HCT116 (cell line): ENCODE results near the gene FMO5. TPM values are rescaled to one million over a fixed set of nuclear protein-coding genes. Genes with fewer than 3 reads are reported as not detected.
A peak's percentile ranks its signal among the peaks of the same experiment; 100 is the strongest.

Experiments
- ATAC-seq: fragments of 200-7000 bp; cut with Tn5 transposase; 2 replicates; pipeline ENCODE4 v1.9.1; 2020; ENCODE audit warnings: mild to moderate bottlenecking, moderate library complexity
- BruUV-seq: library from RNA; stranded (reverse); fragments of 400-500 nt; replicated peaks from 2 replicates; lab custom pipeline; 2021; lab: Mats Ljungman, UMichigan
- CTCF ChIA-PET: fragments of 300-600 bp; sonication (Branson Sonifier 250); formaldehyde crosslinking; loops from one replicate; lab custom pipeline; 2021; ENCODE audit warnings: antibody characterized with exemption; lab: Charles Lee
- POLR2A ChIA-PET: fragments of 300-600, 350-600 bp; sonication (Branson Sonifier 250); formaldehyde crosslinking; loops from one replicate; lab custom pipeline; 2021; ENCODE audit warnings: antibody characterized with exemption; lab: Charles Lee
- RAD21 ChIA-PET, 2 experiments: fragments of 300-600 bp; sonication (Branson Sonifier 250); formaldehyde crosslinking; loops; one replicate each; lab custom pipeline; 2023; ENCODE audit warnings: low total read pairs in 2 of 2; ENCODE audit not compliant: uncharacterized antibody in 2 of 2, unreplicated experiment in 2 of 2, low non-redundant PET in 1 of 2; lab: Charles Lee
- DNase-seq: peaks from one replicate; pipeline ENCODE4 v3.0.0-alpha.2; 2010; ENCODE audit warnings: low read depth, low spot score
- H2AFZ ChIP-seq: fragments of 200-600 bp; shearing (Covaris generic), sonication (generic); 2 replicates; pipeline ENCODE4 v1.6.1; 2017; ENCODE audit warnings: low read depth, mixed run types, mixed read lengths, antibody characterized with exemption, low read length; ENCODE audit not compliant: poor library complexity, severe bottlenecking
- H3K27ac ChIP-seq: 2 replicates; pipeline ENCODE4 v1.5.1; 2012; ENCODE audit warnings: low read depth, low read length
- H3K27me3 ChIP-seq: fragments of 200-600 bp; sonication (generic); 2 replicates; pipeline ENCODE4 v1.6.1; 2016; ENCODE audit warnings: mixed run types, low read length, mixed read lengths; ENCODE audit not compliant: insufficient read depth
- H3K36me3 ChIP-seq, 2 experiments: fragments of 200-500 bp in 1 of 2; fragments of 200-600 bp in 1 of 2; sonication (Bioruptor generic) in 1 of 2; sonication (generic) in 1 of 2; 2 replicates each; pipeline versions ENCODE4 v1.5.1 to v1.6.1; 2014 to 2016; ENCODE audit warnings: low read length in 2 of 2, inconsistent platforms in 1 of 2, mixed read lengths in 1 of 2, mixed run types in 1 of 2; ENCODE audit not compliant: insufficient read depth in 2 of 2, control insufficient read depth in 1 of 2
- H3K4me1 ChIP-seq, 2 experiments: fragments of 200-600 bp in 1 of 2; sonication (generic) in 1 of 2; 2 replicates each; pipeline versions ENCODE4 v1.5.1 to v1.6.1; 2012 to 2017; ENCODE audit warnings: low read length in 2 of 2, inconsistent platforms in 1 of 2, mild to moderate bottlenecking in 1 of 2, mixed read lengths in 1 of 2, mixed run types in 1 of 2, moderate library complexity in 1 of 2; ENCODE audit not compliant: insufficient read depth in 2 of 2, control insufficient read depth in 1 of 2
- H3K4me2 ChIP-seq: fragments of 200-600 bp; sonication (generic); 2 replicates; pipeline ENCODE4 v1.6.1; 2017; ENCODE audit warnings: mixed run types, low read length, mixed read lengths
- H3K4me3 ChIP-seq, 2 experiments: fragments of 200-600 bp in 1 of 2; sonication (generic) in 1 of 2; replicated peaks in 1 of 2; 2 replicates each; pipeline ENCODE4 v1.5.1; 2011 to 2016; ENCODE audit warnings: low read length in 2 of 2, control low read depth in 1 of 2, low read depth in 1 of 2, mild to moderate bottlenecking in 1 of 2, mixed read lengths in 1 of 2, mixed run types in 1 of 2
- H3K79me2 ChIP-seq: fragments of 200-600 bp; sonication (generic); 2 replicates; pipeline ENCODE4 v1.6.1; 2017; ENCODE audit warnings: mild to moderate bottlenecking, mixed run types, low read length, moderate library complexity, mixed read lengths; ENCODE audit not compliant: insufficient read depth
- H3K9ac ChIP-seq: fragments of 200-600 bp; sonication (generic); 2 replicates; pipeline ENCODE4 v1.6.1; 2016; ENCODE audit warnings: low read length, mixed read lengths
- H3K9me2 ChIP-seq: fragments of 200-600 bp; sonication (generic), shearing (Covaris generic); 2 replicates; pipeline ENCODE4 v1.6.1; 2017; ENCODE audit warnings: mixed run types, mild to moderate bottlenecking, moderate library complexity; ENCODE audit not compliant: insufficient read depth
- H3K9me3 ChIP-seq, 2 experiments: fragments of 200-500 bp in 1 of 2; fragments of 200-600 bp in 1 of 2; sonication (Bioruptor generic) in 1 of 2; sonication (generic) in 1 of 2; 2 replicates each; pipeline ENCODE4 v1.6.1; 2014 to 2017; ENCODE audit warnings: low read length in 2 of 2, mixed read lengths in 2 of 2, inconsistent platforms in 1 of 2, low read depth in 1 of 2, mild to moderate bottlenecking in 1 of 2, mixed run types in 1 of 2, moderate library complexity in 1 of 2; ENCODE audit not compliant: control insufficient read depth in 1 of 2, insufficient read depth in 1 of 2
- H4K20me1 ChIP-seq: fragments of 200-600 bp; sonication (generic), shearing (Covaris generic); 2 replicates; pipeline ENCODE4 v1.6.1; 2017; ENCODE audit warnings: mixed run types, mild to moderate bottlenecking, moderate library complexity; ENCODE audit not compliant: insufficient read depth
- CBX3 ChIP-seq: IDR thresholded peaks from 2 replicates; pipeline ENCODE4 v1.6.1; 2012; ENCODE audit warnings: low read depth
- CEBPB ChIP-seq: IDR thresholded peaks from 2 replicates; pipeline ENCODE4 v1.6.1; 2012; ENCODE audit warnings: low read depth
- EZH2 ChIP-seq: fragments of 200-600 bp; sonication (generic); IDR thresholded peaks from 2 replicates; pipeline ENCODE4 v1.6.1; 2017; ENCODE audit warnings: antibody characterized with exemption, mixed run types
- EZH2phosphoT487 ChIP-seq: fragments of 200-600 bp; IDR thresholded peaks from 2 replicates; pipeline ENCODE4 v1.6.1; 2018; ENCODE audit warnings: antibody characterized with exemption, borderline replicate concordance
- FOSL1 ChIP-seq: IDR thresholded peaks from 2 replicates; pipeline ENCODE4 v1.6.1; 2012; ENCODE audit warnings: low read depth
- JUND ChIP-seq: IDR thresholded peaks from 2 replicates; pipeline ENCODE4 v1.6.1; 2012
- POLR2A ChIP-seq: IDR thresholded peaks from 2 replicates; pipeline ENCODE4 v1.7.0; 2011; ENCODE audit warnings: borderline replicate concordance; ENCODE audit not compliant: insufficient read depth, insufficient read length; ENCODE audit errors: extremely low read depth
- POLR2AphosphoS5 ChIP-seq: IDR thresholded peaks from 2 replicates; pipeline ENCODE4 v1.6.1; 2011; ENCODE audit warnings: mild to moderate bottlenecking, low read depth, low read length, moderate library complexity
- RAD21 ChIP-seq: IDR thresholded peaks from 2 replicates; pipeline ENCODE4 v1.6.1; 2012; ENCODE audit warnings: low read depth, mild to moderate bottlenecking
- SIN3A ChIP-seq: IDR thresholded peaks from 2 replicates; pipeline ENCODE4 v1.6.1; 2012; ENCODE audit warnings: low read depth
- SP1 ChIP-seq: IDR thresholded peaks from 2 replicates; pipeline ENCODE4 v1.6.1; 2012; ENCODE audit warnings: low read depth
- SRF ChIP-seq: IDR thresholded peaks from 2 replicates; pipeline ENCODE4 v1.6.1; 2012; ENCODE audit warnings: low read depth
- TCF7L2 ChIP-seq: IDR thresholded peaks from 2 replicates; pipeline ENCODE4 v1.7.0; 2011; ENCODE audit warnings: borderline replicate concordance, inconsistent platforms; ENCODE audit not compliant: insufficient read depth, insufficient read length; ENCODE audit errors: extremely low read depth
- YY1 ChIP-seq: IDR thresholded peaks from 2 replicates; pipeline ENCODE4 v1.6.1; 2011; ENCODE audit warnings: low read length, low read depth, moderate library complexity, mild to moderate bottlenecking; ENCODE audit not compliant: insufficient replicate concordance; ENCODE audit errors: extremely low read depth
- ZFX ChIP-seq: fragments of 450-650 bp; IDR thresholded peaks from 2 replicates; pipeline ENCODE4 v1.6.1; 2017
- intact Hi-C: fragments of 100-400 bp; cut with micrococcal nuclease; formaldehyde crosslinking; loops from 2 replicates; pipeline ENCODE4 v1.10.0; 2022
- total RNA-seq: library from RNA; stranded (reverse); gene quantifications from one replicate; pipeline ENCODE4 v1.2.1, GENCODE V29; 2021; ENCODE audit not compliant: unreplicated experiment
- TF ChIP-seq, protein P1 (sequence below): IDR thresholded peaks from 2 replicates; pipeline ENCODE4 v1.6.1; 2012
- TF ChIP-seq, protein P2 (sequence below): IDR thresholded peaks from 2 replicates; pipeline ENCODE4 v1.6.1; 2012; ENCODE audit warnings: low read depth
- TF ChIP-seq, protein P3 (sequence below): IDR thresholded peaks from 2 replicates; pipeline ENCODE4 v1.6.1; 2011; ENCODE audit warnings: mild to moderate bottlenecking, low read length, moderate library complexity; ENCODE audit not compliant: insufficient replicate concordance; ENCODE audit errors: extremely low read depth
- TF ChIP-seq, protein P4 (sequence below), 3 experiments: fragments of 200-600 bp in 1 of 3; sonication (generic) in 1 of 3; IDR thresholded peaks in 2 of 3; conservative IDR thresholded peaks in 1 of 3; 2 replicates each; pipeline ENCODE4 v1.5.1; 2012 to 2017; ENCODE audit warnings: low read depth in 2 of 3, low read length in 2 of 3, antibody characterized with exemption in 1 of 3, borderline replicate concordance in 1 of 3, control low read depth in 1 of 3, mild to moderate bottlenecking in 1 of 3, mixed read lengths in 1 of 3, mixed run types in 1 of 3, moderate library complexity in 1 of 3; ENCODE audit not compliant: insufficient read depth in 1 of 3

FMO5 gene
- total RNA-seq, 1 experiment from 2014 or later, result 0.27 TPM

DNA sequence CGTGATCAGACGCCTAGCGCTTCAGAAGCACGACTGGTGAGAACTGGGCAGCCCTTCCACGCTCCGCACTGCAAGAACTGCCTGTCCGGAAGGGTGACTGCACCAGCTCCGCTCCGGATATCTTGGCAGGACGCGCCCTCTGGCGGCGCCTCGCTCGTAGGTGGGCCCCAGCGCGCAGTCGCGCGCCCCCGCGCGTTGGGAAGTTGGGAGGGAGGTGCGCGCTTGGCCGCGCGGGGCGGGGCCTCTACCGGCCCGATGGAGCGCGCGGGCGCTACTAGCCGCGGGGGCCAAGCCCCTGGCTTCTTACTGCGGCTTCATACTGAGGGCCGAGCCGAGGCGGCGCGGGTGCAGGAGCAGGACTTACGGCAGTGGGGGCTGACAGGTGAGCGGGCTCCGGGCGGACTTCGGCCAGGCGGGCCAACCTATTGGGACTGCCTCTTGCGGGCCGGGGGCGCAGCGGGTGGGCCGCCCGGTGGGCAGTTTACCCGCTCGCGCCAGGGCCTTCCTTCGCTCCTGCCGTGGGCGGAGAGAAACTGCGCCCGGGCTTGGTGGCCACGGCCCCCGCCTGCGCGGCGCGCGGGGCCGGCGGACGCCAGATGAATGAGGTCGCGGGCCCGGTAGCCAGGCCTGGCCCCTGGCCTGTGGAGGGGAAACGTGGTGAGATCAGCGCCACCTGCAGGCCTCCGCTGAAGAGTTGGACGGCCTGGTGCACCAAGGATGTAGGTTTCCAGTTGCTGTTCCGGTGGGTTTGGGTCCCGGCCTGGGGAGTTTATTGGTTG, 17.5 kb upstream of the FMO5 start, which contains the start of gene CHD1L:
CHD1L (plus strand) TSS at position 236 of the 779 bp plus-strand sequence; CDS start at position 256, 20 bp downstream.
- no peaks in the 10 kb centered on the region for H3K27me3 ChIP-seq
- peaks cover 47% of the 10 kb centered on the region for H3K79me2 ChIP-seq
- intact Hi-C loops, result loop anchor here (1.0 kb wide), 1 partner anchor 70 kb away; the partner anchor contains the start of gene PRKAB2
- no peaks in the 10 kb centered on the region for H3K36me3 ChIP-seq
- H3K9ac ChIP-seq, result peak within 1 kb of the TSS; percentile 87
- ChIA-PET RAD21 (no interaction called here), CTCF (interaction anchor here (0.6 to 1.9 kb wide), 10 partner anchors 11 to 201 kb away, joined by 3 to 16 read pairs (median 4); no protein-coding TSS in a partner anchor), POLR2A (interaction anchor here (0.8 to 1.0 kb wide), 2 partner anchors 69 to 76 kb away, joined by 3 to 4 read pairs; no protein-coding TSS in a partner anchor)
- ATAC-seq (peak; percentile 91), DNase-seq (peak; percentile 90)
- H3K27ac ChIP-seq, result peak within 1 kb of the TSS; percentile 97
- BruUV-seq, result no TSS peak
- no peaks in the 10 kb centered on the region for H3K9me3 ChIP-seq
- H3K9me2 ChIP-seq, result no peaks in the 10 kb centered on the region
- peak within 1 kb of the TSS; percentile 93 for H2AFZ ChIP-seq
- peak within 1 kb of the TSS; percentile 90 for H3K4me2 ChIP-seq
- H3K4me3 ChIP-seq, result peak within 1 kb of the TSS; percentile 73 to 88
- H4K20me1 ChIP-seq, result peaks cover 11% of the 10 kb centered on the region; the same call in 1 of the 2 replicates
- H3K4me1 ChIP-seq, result peaks cover 8 to 35% of the 10 kb centered on the region in 2 experiments; a peak in 3 of 4 replicates
- TF ChIP-seq TCF7L2, result peak; percentile 28
- TF ChIP-seq, protein P1, sequence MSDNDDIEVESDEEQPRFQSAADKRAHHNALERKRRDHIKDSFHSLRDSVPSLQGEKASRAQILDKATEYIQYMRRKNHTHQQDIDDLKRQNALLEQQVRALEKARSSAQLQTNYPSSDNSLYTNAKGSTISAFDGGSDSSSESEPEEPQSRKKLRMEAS, result peak; percentile 78
- no peak for TF ChIP-seq EZH2
- TF ChIP-seq, protein P2, sequence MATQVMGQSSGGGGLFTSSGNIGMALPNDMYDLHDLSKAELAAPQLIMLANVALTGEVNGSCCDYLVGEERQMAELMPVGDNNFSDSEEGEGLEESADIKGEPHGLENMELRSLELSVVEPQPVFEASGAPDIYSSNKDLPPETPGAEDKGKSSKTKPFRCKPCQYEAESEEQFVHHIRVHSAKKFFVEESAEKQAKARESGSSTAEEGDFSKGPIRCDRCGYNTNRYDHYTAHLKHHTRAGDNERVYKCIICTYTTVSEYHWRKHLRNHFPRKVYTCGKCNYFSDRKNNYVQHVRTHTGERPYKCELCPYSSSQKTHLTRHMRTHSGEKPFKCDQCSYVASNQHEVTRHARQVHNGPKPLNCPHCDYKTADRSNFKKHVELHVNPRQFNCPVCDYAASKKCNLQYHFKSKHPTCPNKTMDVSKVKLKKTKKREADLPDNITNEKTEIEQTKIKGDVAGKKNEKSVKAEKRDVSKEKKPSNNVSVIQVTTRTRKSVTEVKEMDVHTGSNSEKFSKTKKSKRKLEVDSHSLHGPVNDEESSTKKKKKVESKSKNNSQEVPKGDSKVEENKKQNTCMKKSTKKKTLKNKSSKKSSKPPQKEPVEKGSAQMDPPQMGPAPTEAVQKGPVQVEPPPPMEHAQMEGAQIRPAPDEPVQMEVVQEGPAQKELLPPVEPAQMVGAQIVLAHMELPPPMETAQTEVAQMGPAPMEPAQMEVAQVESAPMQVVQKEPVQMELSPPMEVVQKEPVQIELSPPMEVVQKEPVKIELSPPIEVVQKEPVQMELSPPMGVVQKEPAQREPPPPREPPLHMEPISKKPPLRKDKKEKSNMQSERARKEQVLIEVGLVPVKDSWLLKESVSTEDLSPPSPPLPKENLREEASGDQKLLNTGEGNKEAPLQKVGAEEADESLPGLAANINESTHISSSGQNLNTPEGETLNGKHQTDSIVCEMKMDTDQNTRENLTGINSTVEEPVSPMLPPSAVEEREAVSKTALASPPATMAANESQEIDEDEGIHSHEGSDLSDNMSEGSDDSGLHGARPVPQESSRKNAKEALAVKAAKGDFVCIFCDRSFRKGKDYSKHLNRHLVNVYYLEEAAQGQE, result no peak
- TF ChIP-seq POLR2AphosphoS5, result peak; percentile 85; the same call in 1 of the 2 replicates
- no peak; the same call in 1 of the 2 replicates for TF ChIP-seq SP1
- no peak for TF ChIP-seq SRF
- no peak for TF ChIP-seq JUND
- peak; percentile 70 for TF ChIP-seq YY1
- TF ChIP-seq CEBPB, result no peak
- TF ChIP-seq FOSL1, result no peak
- TF ChIP-seq ZFX, result peak; percentile 99
- no peak for TF ChIP-seq EZH2phosphoT487
- peak; percentile 56 for TF ChIP-seq SIN3A
- TF ChIP-seq RAD21, result peak; percentile 97
- peak; percentile 59; the same call in 1 of the 2 replicates for TF ChIP-seq CBX3
- TF ChIP-seq POLR2A, result peak; percentile 77
- TF ChIP-seq, protein P3, sequence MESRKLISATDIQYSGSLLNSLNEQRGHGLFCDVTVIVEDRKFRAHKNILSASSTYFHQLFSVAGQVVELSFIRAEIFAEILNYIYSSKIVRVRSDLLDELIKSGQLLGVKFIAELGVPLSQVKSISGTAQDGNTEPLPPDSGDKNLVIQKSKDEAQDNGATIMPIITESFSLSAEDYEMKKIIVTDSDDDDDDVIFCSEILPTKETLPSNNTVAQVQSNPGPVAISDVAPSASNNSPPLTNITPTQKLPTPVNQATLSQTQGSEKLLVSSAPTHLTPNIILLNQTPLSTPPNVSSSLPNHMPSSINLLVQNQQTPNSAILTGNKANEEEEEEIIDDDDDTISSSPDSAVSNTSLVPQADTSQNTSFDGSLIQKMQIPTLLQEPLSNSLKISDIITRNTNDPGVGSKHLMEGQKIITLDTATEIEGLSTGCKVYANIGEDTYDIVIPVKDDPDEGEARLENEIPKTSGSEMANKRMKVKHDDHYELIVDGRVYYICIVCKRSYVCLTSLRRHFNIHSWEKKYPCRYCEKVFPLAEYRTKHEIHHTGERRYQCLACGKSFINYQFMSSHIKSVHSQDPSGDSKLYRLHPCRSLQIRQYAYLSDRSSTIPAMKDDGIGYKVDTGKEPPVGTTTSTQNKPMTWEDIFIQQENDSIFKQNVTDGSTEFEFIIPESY, result no peak
- TF ChIP-seq, protein P4, sequence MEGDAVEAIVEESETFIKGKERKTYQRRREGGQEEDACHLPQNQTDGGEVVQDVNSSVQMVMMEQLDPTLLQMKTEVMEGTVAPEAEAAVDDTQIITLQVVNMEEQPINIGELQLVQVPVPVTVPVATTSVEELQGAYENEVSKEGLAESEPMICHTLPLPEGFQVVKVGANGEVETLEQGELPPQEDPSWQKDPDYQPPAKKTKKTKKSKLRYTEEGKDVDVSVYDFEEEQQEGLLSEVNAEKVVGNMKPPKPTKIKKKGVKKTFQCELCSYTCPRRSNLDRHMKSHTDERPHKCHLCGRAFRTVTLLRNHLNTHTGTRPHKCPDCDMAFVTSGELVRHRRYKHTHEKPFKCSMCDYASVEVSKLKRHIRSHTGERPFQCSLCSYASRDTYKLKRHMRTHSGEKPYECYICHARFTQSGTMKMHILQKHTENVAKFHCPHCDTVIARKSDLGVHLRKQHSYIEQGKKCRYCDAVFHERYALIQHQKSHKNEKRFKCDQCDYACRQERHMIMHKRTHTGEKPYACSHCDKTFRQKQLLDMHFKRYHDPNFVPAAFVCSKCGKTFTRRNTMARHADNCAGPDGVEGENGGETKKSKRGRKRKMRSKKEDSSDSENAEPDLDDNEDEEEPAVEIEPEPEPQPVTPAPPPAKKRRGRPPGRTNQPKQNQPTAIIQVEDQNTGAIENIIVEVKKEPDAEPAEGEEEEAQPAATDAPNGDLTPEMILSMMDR (IDR thresholded peaks at IDR 0.05 in 2 of 3, conservative IDR thresholded peaks at IDR 0.05 in 1 of 3; ENCODE audit: borderline replicate concordance in 1 of 3, insufficient read depth in 1 of 3, low read depth in 2 of 3, low read length in 2 of 3), result peak; percentile 78 to 98 (median 91)
